ENCODE results near the gene FRY.
A peak's percentile ranks its signal among the peaks of the same experiment; 100 is the strongest.

Gene FRY

GRCh38 chr13:32016631-32017030 is 14.9 kb upstream of the FRY start:
- DNase-seq (ENCODE audit: low read depth), result no peak

GRCh38 chr13:32017474-32017873 is 14.1 kb upstream of the FRY start:
- no peak for DNase-seq (ENCODE audit: low read depth)

DNA sequence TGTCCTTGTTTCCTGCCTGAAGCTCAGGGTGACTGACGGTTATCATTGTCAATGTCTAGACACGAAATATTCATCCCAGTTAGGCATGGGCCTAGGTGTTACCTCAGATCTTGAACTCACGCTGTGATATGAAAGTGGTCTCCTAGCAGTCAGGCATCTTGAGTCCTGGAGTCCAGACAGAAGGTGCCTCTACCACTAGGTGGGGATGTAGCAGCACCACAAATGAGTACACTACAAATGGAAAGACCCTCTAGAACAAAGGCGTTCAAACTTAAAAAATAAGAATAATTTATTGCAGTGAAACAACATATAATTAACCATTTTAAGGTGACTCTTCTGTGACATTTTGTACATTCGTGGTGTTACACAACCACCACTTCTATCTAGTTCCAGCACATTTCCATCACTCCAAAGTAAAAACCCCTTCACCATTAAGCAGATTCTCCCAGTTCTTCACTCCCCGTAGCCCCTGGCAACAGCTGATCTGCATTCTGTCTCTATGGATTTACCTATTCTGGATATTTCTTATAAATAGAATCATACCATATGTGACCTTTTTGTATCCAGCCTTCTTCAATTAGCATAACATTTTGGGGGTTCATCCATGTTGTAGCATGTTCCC is 11.9 kb upstream of the FRY start:
- DNase-seq (ENCODE audit: low read depth), result no peak

DNA sequence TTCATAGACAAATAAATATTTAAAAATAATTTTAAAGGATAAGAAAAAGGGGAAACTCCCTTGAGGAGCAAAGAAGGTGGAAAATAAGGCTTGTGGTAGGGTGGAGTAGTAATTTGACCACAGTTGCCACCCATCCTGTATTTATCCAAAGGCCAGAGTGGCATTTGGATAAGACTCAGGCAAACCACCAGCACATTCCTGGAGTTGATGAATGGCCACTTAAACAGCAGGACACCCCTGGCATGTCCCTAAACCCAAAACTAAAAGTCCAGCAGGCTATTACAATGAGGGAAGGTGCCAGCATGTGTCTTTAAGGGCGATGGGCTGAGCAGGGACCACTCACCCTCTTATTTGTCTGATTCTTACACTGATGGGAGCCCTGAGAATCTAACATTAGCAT is 9.8 kb upstream of the FRY start:
- no peak for DNase-seq (ENCODE audit: low read depth)

GRCh38 chr13:32022311-32022710 is 9.3 kb upstream of the FRY start:
- DNase-seq (ENCODE audit: low read depth), result no peak

DNA sequence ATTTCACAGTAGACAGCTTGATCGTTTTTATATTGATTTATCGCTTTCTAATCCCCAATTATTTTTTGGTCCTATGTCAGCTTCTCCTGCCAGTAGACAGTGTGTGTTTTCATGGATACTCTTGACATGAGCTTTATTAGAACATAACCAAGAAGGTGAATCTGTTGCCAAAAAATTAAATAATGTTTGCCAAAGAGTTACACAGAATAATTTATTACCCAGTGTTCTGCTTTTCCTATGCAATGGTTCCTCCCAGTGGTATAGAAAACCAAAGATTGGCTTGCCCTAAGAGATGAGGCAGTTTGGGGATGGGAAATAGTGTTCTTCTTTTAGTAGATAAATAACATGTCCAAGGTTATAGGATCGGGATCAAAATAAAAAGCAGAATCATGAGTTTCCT is 8.5 kb upstream of the FRY start:
- no peak for DNase-seq (ENCODE audit: low read depth)

GRCh38 chr13:32023698-32024097 is 7.9 kb upstream of the FRY start:
- no peak for DNase-seq (ENCODE audit: low read depth)

DNA sequence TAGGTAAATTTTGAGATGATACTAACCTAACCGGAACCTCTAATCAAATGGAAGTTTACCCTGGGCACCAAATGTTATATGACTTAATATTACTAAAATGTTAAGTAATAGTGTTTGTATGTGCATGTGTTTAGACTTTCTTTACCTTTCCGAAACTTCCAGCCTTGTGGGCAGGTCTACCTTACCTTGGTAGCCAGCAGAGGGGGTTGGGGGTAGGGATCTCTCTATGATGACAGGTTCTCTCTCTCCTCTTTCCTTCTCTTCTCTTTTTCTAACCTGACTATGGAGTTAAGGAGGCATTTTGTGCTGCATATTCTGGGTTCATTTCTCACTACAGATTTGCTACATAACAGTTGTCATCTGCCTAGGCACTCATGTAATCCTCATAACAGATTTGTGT is 6.8 kb upstream of the FRY start:
- DNase-seq (ENCODE audit: low read depth), result no peak

DNA sequence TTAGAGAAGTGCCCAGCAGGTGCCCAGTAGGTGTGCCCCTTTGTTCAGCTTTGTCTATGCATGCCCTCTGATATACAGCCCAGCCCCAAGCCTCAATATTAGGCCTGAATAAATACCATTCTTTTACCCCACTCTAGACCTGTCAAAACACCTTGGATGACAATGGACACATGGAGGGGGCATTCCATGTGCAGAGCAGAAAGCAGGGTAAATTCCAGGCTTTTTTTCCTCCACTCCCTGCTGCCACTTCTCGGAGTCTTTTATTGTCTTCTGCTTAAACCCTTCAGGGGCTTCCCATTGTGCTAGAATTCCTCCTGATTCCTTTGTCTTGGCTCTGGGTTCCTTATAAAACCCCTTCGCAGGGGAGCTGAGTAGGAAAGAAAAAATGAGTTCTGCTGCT is 5.8 kb upstream of the FRY start:
- no peak for DNase-seq (ENCODE audit: low read depth)

GRCh38 chr13:32026623-32027022 is 5.0 kb upstream of the FRY start:
- DNase-seq (ENCODE audit: low read depth), result no peak

- no peak for DNase-seq (ENCODE audit: low read depth)
Measured at GRCh38 chr13:32028711-32029110, 2.9 kb upstream of the FRY start.

DNA sequence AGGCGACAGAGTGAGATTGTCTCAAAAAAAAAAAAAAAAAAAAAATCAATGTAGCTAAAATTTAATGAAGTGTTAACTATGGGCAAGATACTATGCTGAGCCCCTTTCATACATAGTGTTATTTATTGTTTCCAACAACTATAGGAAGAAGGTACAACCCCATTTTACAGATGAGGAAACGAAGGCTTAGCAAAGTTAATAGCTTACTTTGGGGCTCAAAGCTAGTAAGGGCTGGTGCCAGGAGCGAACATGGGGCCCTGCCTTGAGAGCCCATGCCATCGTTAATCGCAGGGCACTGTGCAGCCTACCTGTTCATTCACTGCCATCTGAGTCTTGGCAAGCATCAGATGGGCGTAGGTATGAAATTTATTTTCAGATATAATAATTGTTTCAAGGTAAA is 1.9 kb upstream of the FRY start:
- DNase-seq (ENCODE audit: low read depth), result no peak

DNA sequence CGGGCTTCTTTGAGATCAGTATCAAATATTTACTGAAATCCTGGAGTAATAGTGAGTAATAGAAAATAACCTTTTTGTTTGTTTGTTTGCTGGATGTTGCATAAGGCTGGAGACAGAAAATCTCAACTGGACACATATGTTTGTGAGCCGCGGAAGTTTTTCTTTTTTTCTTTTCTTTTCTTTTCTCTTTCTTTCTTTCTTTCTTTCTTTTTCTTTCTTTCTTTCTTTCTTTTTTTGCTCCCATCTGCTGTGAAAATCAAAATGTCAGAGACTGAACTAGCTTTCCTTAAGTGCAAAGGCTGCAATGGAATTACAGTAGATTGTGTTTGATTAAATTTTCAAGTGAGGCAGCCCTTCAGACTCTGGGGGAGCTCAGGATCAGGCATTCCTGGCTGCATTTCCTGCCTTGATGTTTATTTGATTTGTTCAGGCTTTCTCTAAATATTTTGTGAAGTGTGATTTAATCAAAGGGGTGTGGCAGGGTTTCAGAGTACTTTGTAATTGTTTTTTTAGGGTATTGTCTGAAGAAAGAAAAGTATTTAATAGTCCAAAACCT is 319 bp downstream of the FRY start:
- no peak for DNase-seq (ENCODE audit: low read depth)

- DNase-seq (ENCODE audit: low read depth), result no peak
Measured at GRCh38 chr13:32032759-32033158, 1.2 kb downstream of the FRY start.

- DNase-seq (ENCODE audit: low read depth), result no peak
Measured at GRCh38 chr13:32033744-32034143, 2.2 kb downstream of the FRY start.

DNA sequence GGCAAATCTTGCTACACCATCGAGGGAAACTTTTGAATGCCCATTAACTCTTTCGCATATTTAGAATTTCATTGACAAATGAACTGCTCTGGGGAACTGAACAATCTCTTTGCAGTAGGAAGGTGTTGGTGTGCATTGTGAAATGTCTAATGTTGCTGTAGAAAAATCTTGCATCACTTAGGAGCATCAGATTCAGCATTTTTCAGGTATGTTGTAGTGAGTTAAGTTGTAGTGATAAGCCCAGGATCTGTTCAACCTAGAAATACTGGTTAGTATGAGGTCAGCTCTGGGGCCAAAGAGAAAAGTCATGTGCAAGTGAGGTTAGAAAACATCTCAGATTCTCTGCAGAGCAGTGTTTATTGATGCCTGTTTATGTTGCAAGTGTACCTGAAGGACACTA is 4.1 kb downstream of the FRY start:
- no peak for DNase-seq (ENCODE audit: low read depth)

DNA sequence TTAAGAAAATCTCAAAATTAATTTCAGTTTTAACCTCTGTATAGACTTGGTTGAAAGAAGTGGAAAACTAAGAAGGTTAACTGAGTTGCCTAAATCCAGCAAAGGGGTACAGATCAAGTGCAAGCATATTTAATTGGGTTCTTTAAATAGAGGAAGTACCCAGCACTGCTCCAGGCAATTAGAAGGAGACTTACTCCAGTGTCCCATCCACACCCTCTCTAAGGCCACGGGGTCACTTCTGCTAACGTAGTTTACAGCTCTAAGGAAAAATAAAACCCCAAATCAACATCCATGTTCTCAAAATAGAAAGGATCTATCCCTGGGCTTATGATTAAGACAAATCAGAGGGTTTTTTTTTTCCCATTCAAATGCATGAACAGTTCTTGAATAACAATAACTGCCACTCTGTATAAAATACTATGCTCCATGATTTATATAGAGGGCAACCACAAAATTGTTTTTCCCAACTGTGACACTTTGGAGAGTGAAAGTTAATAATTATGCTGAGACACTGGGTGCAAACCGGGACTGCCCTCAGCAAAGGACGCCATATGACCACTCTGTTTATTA is 4.6 kb downstream of the FRY start:
- no peak for DNase-seq (ENCODE audit: low read depth)

DNA sequence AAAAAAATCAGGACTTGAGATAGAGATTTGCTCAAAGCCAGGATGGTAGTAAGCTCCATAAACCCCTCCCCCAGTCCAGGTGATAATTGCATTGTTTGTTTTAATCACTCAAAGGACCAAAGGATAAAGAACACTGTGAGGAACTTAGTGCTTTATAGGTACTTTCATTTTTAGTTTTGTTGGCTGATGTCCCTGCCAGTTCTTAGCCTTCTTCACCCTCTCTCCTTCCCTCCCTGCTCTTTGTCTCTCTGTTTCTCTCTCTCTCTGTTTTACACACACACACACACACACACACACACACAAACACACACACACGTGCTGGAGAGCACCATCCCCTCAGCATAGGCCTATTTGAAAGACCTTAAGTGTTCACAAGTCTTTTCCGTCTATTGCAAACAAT is 5.2 kb downstream of the FRY start:
- DNase-seq (ENCODE audit: low read depth), result no peak

GRCh38 chr13:32037471-32037870 is 5.9 kb downstream of the FRY start:
- no peak for DNase-seq (ENCODE audit: low read depth)

DNA sequence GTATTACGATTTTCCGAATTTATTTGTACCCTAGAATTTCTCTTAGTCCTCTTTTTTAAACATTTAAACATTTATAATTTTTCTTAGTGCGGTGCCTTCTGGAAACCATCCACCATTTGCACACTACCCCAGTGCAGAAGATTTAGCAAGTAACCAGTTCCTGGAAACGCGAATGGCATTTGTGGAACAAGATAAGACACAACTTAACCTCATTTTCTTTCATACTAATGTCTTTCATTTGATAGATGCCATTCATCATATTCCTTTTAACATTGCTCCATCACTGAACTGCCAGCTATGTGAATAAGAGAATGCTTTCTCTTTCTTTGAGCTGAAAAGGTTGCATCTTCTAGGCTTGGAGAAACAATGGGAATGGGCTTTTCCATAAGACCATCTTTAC is 6.8 kb downstream of the FRY start:
- DNase-seq (ENCODE audit: low read depth), result no peak

- DNase-seq (ENCODE audit: low read depth), result no peak
Measured at GRCh38 chr13:32039056-32039455, 7.5 kb downstream of the FRY start.

GRCh38 chr13:32039528-32039927 is 8.0 kb downstream of the FRY start:
- peak; percentile 20 for DNase-seq (ENCODE audit: low read depth)

GRCh38 chr13:32040052-32040642 is 8.6 kb downstream of the FRY start:
- no peak for DNase-seq (ENCODE audit: low read depth)

DNA sequence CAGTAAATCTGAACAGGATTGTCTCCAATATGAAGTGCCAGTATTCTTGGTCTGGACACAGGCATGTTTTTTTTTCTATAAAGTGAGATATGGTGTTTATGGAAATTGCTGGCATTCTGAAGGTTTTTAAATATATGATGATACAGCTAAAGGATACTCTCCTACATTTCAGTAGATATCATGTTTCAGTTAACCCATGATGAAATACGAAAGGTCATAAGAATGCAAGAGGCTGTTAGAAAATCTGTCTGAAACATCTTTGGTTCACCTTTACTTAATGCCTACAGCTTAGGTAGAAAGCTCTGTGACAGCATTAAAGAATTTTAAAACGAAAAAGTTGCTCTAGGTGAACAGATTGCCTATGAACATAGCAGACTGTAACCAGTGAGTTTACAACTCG is 9.1 kb downstream of the FRY start:
- no peak for DNase-seq (ENCODE audit: low read depth)
